ENCODE results near the gene KRTAP10-5.
"Not testable (repeated sequence)": the region's sequence is repeated elsewhere in the genome, so short reads cannot be mapped to it uniquely, and the experiment has no call there.

The KRTAP10-5 gene

DNA sequence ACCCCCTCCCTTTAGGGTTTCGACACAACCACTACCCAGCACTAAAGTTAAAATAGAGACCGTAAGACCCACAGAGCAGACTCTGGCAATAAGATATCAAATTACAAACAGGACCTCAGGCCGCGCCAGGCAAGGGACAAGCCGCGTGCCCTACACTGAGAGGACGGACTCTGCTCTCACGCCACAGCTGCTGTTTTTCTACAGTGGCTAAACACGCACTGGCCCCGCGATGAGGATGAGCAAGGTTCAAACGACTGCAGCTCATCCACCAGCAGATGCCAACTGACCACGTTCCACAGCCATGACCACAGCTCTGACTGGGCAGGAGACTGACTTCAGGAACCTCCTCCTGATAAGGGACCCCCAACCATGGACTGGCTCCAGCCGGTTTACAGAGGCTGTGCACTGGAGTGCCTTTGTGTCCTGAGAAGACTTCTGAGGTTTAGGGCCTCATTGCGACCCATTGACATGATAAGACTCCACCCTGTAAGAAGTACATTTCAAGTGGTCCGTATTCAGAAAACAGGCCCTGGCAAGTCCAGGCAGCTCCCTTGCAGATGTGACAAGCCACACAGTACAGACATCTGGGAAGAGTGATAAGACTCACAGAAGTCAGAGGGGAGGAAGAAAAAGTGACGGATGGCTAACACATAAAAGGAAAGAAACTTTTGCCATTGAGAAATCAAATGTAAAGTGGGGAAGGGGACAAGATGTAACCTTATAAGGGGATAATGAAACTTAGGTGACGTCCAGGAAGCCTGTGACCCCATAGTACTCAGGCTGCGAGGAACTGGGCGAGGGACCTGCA is 13.4 kb upstream of the KRTAP10-5 start:
- in situ Hi-C loops (cut with HindIII; ENCODE audit: low pct_ligation_motif_present, low sequenced_read_pairs): no loop called here
- no peak overlapping the region for H3K4me3 ChIP-seq (ENCODE audit: low read depth, low read length)
- H3K36me3 ChIP-seq (replicated peaks): no peaks in the 10 kb centered on the region
- DNase-seq: no peak
- TF ChIP-seq CTCF (IDR thresholded peaks at IDR 0.05; ENCODE audit: low read depth, low read length, missing control alignments): no peak
- peaks cover 13% of the 10 kb centered on the region for H3K27me3 ChIP-seq (replicated peaks)
- no peak overlapping the region for H3K27ac ChIP-seq

- in situ Hi-C loops (cut with HindIII; ENCODE audit: low pct_ligation_motif_present, low sequenced_read_pairs): no loop called here
- no peak for DNase-seq
- Histone ChIP-seq H3K27ac (no peak within 1 kb of the TSS), H3K27me3 (replicated peaks) (peaks cover 11% of the 10 kb centered on the region), H3K36me3 (replicated peaks) (no peaks in the 10 kb centered on the region), H3K4me3 (ENCODE audit: low read depth, low read length) (no peak within 1 kb of the TSS)
- no peak for TF ChIP-seq CTCF (IDR thresholded peaks at IDR 0.05; ENCODE audit: low read depth, low read length, missing control alignments)
These were observed 12.3 kb upstream of the KRTAP10-5 start, which contains the start of gene KRTAP10-6 for GRCh38 chr21:44592446-44593311. KRTAP10-6 (minus strand) TSS chr21:44592505; CDS start chr21:44592484, 21 bp downstream.

DNA sequence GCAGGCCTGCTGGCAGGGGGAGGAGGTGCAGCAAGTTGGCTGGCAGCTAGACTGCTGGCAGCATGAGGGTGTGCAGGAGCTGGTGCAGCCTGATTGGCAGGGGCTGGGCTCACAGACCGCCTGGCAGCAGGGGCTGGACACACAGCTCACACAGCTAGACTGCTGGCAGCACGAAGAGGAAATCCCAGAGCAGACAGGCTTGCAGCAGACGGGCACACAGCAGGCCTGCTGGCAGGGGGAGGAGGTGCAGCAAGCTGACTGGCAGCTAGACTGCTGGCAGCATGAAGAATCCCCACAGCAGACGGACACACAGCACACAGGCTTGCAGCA is 11.4 kb upstream of the KRTAP10-5 start:
- in situ Hi-C loops (cut with HindIII; ENCODE audit: low pct_ligation_motif_present, low sequenced_read_pairs); H3K27ac ChIP-seq; H3K4me3 ChIP-seq (ENCODE audit: low read depth, low read length); H3K36me3 ChIP-seq (replicated peaks); DNase-seq: not testable (repeated sequence)
- H3K27me3 ChIP-seq (replicated peaks): peaks cover 11% of the 10 kb centered on the region

GRCh38 chr21:44590897-44591800 is 10.7 kb upstream of the KRTAP10-5 start:
- H3K27ac ChIP-seq; DNase-seq; H3K36me3 ChIP-seq (replicated peaks); H3K4me3 ChIP-seq (ENCODE audit: low read depth, low read length); in situ Hi-C loops (cut with HindIII; ENCODE audit: low pct_ligation_motif_present, low sequenced_read_pairs): not testable (repeated sequence)
- peaks cover 11% of the 10 kb centered on the region for H3K27me3 ChIP-seq (replicated peaks)

GRCh38 chr21:44590311-44590721 is 9.9 kb upstream of the KRTAP10-5 start:
- Histone ChIP-seq H3K27me3 (replicated peaks) (peaks cover 11% of the 10 kb centered on the region), H3K4me3 (ENCODE audit: low read depth, low read length) (no peak overlapping the region), H3K36me3 (replicated peaks) (no peaks in the 10 kb centered on the region), H3K27ac (no peak overlapping the region)
- TF ChIP-seq CTCF (IDR thresholded peaks at IDR 0.05; ENCODE audit: low read depth, low read length, missing control alignments): no peak
- DNase-seq: no peak
- in situ Hi-C loops (cut with HindIII; ENCODE audit: low pct_ligation_motif_present, low sequenced_read_pairs): no loop called here

- Histone ChIP-seq H3K4me3 (ENCODE audit: low read depth, low read length) (no peak overlapping the region), H3K27ac (no peak overlapping the region), H3K36me3 (replicated peaks) (no peaks in the 10 kb centered on the region), H3K27me3 (replicated peaks) (peaks cover 11% of the 10 kb centered on the region)
- DNase-seq: no peak
- in situ Hi-C loops (cut with HindIII; ENCODE audit: low pct_ligation_motif_present, low sequenced_read_pairs): no loop called here
- TF ChIP-seq CTCF (IDR thresholded peaks at IDR 0.05; ENCODE audit: low read depth, low read length, missing control alignments): no peak
These were observed 9.3 kb upstream of the KRTAP10-5 start for GRCh38 chr21:44589586-44590305.

Data from brain microvascular endothelial cell (primary cell).